Endometrial microvascular endothelial cells (primary cell): ENCODE data around the gene IL17C. TPM values are rescaled to one million over a fixed set of nuclear protein-coding genes. Genes with fewer than 3 reads are reported as not detected.

ENCODE experiments used
- in situ Hi-C: cut with HindIII; loops from 2 replicates; pipeline ENCODE4 v1.10.0; 2017; ENCODE audit warnings: low sequenced_read_pairs, low pct_unique_long_range_greater_than_20kb; ENCODE audit errors: inconsistent ontology term
- total RNA-seq: library from RNA; depleted of rRNA; stranded (reverse); fragments of >200 nt; gene quantifications from one replicate; pipeline ENCODE4 v1.2.3, GENCODE V29; 2015; ENCODE audit errors: inconsistent ontology term

IL17C gene
- total RNA-seq, 1 donor from 2014 or later, result not detected

- in situ Hi-C loops, result no loop called here
Observed at GRCh38 chr16:88672776-88673175, 34.4 kb downstream of the IL17C start.

DNA sequence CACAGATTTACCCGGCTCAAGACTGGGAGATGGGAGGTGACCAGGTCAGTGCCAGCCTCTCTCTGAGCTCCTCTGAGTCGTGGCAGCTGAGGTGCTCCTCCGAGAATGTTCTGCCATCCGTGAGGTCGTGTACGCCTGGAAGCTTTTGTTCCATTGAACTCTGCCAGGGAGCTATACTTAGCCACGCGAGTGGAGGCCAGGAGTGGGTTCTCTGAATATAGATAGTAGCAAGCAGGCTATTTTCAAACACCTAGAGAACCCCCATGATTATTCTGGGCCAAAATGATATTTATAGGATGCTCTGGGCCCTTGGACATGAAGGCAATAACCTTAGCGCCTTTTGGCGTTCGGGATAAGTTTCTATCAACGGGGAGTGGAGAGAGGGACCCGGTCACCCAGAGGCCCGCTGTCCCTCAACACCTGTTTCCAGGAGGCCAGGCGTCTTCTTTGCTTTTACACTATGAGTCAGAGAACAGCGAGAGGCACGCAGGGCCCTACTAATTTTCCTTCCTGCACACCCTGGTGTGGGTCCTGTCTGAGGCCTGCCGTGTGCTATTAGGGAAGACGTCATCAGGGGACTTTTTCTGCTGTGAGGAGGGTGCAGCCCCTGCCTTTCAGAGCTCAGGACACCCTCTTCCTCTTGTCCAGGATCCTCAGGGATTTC, 35.5 kb downstream of the IL17C start:
- in situ Hi-C loops, result no loop called here

GRCh38 chr16:88676502-88677242, 38.3 kb downstream of the IL17C start:
- in situ Hi-C loops, result no loop called here

- in situ Hi-C loops, result no loop called here
Observed at GRCh38 chr16:88677721-88678120, 39.3 kb downstream of the IL17C start.

DNA sequence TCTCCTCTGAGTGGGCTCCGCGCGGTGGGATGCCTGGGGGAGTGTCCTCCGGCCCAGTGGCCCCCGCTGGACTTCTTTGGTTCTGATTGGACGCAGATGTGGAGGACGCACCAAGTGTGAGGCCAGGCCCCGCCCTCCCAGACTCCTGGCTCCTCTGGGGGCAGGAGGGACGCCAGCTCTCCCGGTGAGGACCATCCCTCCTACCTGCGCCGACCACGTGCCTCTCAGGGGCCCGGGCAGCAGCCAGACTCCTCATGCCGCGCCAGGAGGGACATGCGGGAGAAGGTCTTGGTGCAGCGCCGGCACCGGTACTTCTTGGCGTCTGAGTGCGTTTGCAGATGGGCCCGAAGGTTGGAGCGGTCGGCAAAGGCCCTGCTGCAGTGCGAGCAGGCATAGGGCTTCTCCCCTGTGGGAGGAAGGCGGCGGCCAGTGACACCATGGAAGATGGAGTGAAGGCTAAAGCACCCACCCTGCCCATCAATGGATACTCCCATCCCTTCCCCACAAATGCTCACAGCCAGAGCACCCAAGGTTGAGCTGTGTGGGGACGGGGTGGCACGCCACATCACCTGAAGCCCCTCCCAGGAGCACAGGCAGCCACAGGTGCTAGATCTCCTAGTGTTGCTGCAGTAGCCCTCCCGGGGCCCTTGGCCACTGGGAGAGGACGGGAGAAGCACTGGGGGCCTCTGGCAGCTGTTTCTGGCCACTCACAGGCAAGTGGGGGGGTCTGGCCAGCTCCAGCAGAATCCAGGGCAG, 40.0 kb downstream of the IL17C start:
- in situ Hi-C loops, result no loop called here

DNA sequence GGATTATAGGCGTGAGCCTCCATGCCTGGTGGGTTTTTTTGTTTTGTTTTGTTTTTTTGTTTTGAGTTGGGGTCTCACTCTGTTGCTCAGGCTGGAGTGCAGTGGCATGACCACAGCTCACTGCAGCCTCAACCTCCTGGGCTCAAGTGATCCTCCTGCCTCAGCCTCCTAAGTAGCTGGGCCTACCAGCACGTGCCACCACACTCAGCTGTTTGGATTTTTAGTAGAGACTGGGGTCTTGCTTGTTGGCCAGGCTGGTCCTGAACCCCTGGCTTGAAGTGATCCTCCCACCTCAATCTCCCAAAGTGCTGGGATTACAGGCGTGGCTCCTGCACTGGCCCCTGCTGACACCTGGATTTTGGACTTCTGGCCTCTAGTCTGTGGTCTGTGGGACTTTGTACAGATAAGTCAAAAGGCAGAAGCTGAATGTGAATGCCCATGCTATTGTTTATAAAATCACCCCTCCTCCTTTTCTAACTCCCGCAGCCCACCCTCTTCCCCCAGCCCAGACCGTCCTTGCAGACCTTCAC, 42.2 kb downstream of the IL17C start:
- in situ Hi-C loops, result no loop called here

- in situ Hi-C loops, result no loop called here
Observed at GRCh38 chr16:88681084-88681680, 42.8 kb downstream of the IL17C start.

DNA sequence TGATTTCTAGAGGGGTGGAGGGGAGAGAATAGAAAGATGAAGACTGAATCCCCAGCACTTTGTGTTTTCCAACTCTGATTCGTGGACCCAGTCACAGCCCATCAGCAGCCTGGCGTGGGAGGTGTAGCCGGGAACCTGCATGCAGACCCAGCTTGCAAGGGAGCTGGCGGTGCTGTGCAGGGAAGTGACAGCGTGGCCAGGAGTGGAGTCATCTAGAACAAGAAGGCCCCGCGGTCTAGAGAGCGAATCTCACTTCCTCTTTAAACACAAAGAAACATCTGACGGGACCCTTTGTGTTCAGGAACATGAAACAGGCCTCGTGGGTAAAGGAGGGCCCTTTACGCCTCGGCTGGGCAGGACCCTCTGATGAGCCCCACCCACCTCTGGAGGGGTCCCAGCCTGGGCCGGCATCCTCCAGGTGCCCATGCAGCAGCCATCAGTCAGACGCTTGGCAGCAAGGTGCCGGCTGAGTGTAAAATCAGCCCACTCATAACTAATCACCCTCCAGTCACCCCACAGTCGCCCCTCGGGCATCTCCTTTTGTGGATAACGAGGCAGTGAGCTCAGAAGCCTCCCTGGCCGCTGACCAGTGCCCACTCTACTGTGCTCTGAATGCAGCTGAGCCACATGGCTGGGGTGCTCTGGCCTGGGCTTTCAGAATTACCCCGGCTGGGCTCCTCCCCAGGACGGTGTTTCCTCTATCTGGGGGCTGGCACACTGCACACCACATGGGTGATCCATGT, 43.5 kb downstream of the IL17C start:
- in situ Hi-C loops, result no loop called here

GRCh38 chr16:88684569-88685155, 46.3 kb downstream of the IL17C start:
- in situ Hi-C loops, result no loop called here

- in situ Hi-C loops, result no loop called here
Observed at GRCh38 chr16:88685156-88686061, 47.0 kb downstream of the IL17C start.

DNA sequence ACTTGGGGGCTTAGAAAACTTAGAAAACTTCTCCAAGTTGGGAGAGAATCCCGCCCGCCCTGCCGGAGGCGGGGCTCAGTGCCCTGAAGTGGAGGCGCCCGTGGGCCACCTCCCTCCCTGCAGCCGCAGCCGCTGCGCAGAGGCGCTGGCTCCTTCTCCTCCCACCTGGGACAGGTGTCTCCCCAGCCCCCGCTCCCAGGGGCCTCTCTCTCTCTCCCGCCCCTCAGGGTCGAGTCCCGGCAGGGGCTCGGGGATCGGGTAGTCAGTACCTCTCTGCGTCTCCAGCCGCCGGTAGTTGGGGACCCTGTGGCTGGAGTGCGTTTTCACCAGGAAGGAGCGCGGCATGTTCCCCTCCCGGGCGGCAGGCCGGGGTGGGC, 47.7 kb downstream of the IL17C start:
- in situ Hi-C loops, result no loop called here

DNA sequence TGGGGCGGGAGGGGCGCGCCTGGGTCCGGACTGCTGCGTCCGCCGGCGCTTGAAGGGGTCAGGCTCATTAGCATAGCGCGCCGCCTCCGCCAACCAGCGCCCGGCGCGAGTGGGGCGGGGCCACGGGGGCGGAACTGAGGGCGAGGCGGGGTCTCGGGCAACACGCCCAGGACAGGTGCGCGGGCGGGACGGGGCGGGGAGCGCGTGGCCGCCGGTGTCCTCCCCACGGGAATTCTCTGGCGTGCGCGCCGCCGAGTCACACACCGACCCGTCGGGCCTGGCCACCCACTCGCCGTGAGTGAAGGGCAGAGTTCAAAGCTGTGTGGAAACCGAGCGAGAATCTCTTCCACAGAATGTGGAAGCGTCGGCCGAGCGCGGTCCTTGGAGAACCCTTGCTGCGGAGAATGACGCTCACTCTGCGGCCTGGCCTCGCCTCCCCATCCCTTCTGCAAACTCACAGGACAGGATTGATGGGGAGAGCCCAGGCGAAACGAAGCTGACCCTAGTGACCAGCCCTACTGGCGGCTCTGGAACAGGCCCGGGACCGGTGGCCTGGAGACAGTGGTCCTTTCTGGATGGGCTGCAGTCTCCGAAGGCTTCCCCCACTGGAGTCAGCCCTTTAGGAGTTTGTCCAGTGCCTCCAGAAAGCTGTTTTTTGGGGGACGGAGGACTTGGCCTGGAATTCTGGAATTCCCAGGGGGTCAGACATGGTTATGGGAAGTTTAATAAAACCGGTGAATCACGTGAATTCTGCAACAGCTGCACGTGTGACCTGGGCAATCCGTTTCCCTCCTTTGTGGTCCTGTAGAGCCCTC, 48.3 kb downstream of the IL17C start, which contains the start of gene SNAI3:
TSS of gene SNAI3 (minus strand) at position 69 of the 815 bp plus-strand sequence. CDS start 101 bp downstream, outside the sequence.
- in situ Hi-C loops, result no loop called here

GRCh38 chr16:88687254-88687576, 48.8 kb downstream of the IL17C start:
- in situ Hi-C loops, result no loop called here

- in situ Hi-C loops, result no loop called here
Observed at GRCh38 chr16:88687676-88688012, 49.3 kb downstream of the IL17C start.

GRCh38 chr16:88688013-88688778, 49.8 kb downstream of the IL17C start:
- in situ Hi-C loops, result no loop called here
